ENCODE data around the gene DRAM2.

DNA sequence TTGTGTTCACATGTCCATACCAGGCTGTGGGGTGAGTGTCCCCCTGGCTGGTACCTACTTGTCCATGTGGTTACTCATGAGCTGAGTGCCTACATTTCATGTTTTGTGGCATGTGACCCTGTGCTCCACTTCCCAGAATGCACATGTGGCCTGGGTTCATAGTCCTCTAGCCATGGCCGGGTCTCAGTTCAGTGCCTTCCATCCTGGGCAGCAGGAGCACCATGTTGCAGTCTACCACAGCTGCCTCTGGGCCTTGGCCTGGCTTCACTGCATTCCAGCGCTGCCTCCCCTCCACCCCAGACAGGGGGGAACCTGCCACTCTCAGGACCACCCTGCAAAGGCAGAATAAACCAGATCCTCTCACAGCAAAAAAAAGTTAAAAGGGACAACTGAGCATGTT, 5.6 kb upstream of the DRAM2 start:
- TF ChIP-seq, protein P1, sequence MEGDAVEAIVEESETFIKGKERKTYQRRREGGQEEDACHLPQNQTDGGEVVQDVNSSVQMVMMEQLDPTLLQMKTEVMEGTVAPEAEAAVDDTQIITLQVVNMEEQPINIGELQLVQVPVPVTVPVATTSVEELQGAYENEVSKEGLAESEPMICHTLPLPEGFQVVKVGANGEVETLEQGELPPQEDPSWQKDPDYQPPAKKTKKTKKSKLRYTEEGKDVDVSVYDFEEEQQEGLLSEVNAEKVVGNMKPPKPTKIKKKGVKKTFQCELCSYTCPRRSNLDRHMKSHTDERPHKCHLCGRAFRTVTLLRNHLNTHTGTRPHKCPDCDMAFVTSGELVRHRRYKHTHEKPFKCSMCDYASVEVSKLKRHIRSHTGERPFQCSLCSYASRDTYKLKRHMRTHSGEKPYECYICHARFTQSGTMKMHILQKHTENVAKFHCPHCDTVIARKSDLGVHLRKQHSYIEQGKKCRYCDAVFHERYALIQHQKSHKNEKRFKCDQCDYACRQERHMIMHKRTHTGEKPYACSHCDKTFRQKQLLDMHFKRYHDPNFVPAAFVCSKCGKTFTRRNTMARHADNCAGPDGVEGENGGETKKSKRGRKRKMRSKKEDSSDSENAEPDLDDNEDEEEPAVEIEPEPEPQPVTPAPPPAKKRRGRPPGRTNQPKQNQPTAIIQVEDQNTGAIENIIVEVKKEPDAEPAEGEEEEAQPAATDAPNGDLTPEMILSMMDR (IDR thresholded peaks at IDR 0.05) = no peak
- TF ChIP-seq, protein P2, sequence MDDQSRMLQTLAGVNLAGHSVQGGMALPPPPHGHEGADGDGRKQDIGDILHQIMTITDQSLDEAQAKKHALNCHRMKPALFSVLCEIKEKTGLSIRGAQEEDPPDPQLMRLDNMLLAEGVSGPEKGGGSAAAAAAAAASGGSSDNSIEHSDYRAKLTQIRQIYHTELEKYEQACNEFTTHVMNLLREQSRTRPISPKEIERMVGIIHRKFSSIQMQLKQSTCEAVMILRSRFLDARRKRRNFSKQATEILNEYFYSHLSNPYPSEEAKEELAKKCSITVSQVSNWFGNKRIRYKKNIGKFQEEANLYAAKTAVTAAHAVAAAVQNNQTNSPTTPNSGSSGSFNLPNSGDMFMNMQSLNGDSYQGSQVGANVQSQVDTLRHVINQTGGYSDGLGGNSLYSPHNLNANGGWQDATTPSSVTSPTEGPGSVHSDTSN (IDR thresholded peaks at IDR 0.05) = no peak
- TF ChIP-seq NRF1 (IDR thresholded peaks at IDR 0.05; ENCODE audit: low read depth, low read length) = no peak
- TF ChIP-seq TAF1 (IDR thresholded peaks at IDR 0.05; ENCODE audit: borderline replicate concordance, low read depth, low read length) = no peak
- no peak for TF ChIP-seq CHD2 (IDR thresholded peaks at IDR 0.05; ENCODE audit: low read length, partially characterized antibody)
- TF ChIP-seq POLR2AphosphoS5 (IDR thresholded peaks at IDR 0.05; ENCODE audit: low read depth, low read length) = no peak
- TF ChIP-seq, protein P3, sequence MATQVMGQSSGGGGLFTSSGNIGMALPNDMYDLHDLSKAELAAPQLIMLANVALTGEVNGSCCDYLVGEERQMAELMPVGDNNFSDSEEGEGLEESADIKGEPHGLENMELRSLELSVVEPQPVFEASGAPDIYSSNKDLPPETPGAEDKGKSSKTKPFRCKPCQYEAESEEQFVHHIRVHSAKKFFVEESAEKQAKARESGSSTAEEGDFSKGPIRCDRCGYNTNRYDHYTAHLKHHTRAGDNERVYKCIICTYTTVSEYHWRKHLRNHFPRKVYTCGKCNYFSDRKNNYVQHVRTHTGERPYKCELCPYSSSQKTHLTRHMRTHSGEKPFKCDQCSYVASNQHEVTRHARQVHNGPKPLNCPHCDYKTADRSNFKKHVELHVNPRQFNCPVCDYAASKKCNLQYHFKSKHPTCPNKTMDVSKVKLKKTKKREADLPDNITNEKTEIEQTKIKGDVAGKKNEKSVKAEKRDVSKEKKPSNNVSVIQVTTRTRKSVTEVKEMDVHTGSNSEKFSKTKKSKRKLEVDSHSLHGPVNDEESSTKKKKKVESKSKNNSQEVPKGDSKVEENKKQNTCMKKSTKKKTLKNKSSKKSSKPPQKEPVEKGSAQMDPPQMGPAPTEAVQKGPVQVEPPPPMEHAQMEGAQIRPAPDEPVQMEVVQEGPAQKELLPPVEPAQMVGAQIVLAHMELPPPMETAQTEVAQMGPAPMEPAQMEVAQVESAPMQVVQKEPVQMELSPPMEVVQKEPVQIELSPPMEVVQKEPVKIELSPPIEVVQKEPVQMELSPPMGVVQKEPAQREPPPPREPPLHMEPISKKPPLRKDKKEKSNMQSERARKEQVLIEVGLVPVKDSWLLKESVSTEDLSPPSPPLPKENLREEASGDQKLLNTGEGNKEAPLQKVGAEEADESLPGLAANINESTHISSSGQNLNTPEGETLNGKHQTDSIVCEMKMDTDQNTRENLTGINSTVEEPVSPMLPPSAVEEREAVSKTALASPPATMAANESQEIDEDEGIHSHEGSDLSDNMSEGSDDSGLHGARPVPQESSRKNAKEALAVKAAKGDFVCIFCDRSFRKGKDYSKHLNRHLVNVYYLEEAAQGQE (IDR thresholded peaks at IDR 0.05; ENCODE audit: low read depth, low read length) = no peak
- TF ChIP-seq RFX5 (IDR thresholded peaks at IDR 0.05; ENCODE audit: low read length) = no peak
- TF ChIP-seq, protein P4, sequence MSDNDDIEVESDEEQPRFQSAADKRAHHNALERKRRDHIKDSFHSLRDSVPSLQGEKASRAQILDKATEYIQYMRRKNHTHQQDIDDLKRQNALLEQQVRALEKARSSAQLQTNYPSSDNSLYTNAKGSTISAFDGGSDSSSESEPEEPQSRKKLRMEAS (IDR thresholded peaks at IDR 0.05; ENCODE audit: low read depth) = no peak
- TF ChIP-seq EP300 (IDR thresholded peaks at IDR 0.05; ENCODE audit: borderline replicate concordance in 1 of 2, low read depth in 1 of 2, low read length in 1 of 2) = no peak
- TF ChIP-seq JUND (IDR thresholded peaks at IDR 0.05) = no peak
- TF ChIP-seq, protein P5, sequence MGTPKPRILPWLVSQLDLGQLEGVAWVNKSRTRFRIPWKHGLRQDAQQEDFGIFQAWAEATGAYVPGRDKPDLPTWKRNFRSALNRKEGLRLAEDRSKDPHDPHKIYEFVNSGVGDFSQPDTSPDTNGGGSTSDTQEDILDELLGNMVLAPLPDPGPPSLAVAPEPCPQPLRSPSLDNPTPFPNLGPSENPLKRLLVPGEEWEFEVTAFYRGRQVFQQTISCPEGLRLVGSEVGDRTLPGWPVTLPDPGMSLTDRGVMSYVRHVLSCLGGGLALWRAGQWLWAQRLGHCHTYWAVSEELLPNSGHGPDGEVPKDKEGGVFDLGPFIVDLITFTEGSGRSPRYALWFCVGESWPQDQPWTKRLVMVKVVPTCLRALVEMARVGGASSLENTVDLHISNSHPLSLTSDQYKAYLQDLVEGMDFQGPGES (IDR thresholded peaks at IDR 0.05; ENCODE audit: low read depth, low read length) = no peak

Data from SK-N-SH (cell line).